Left lung (tissue), 10 donors: Measurements from ENCODE around the gene SPATA3. TPM values are rescaled to one million over a fixed set of nuclear protein-coding genes. Genes with fewer than 3 reads are reported as not detected.

ENCODE experiments used
- ATAC-seq: fragments of 200-7000 bp; cut with Tn5 transposase; one replicate; pipeline ENCODE4 v1.9.1; 2020; ENCODE audit warnings: moderate library complexity
- DNase-seq, 4 donors: peaks; one replicate each; pipeline ENCODE4 v3.0.0-alpha.2; 2013 to 2020
- H3K27ac ChIP-seq, 2 donors: fragments of 200-600 bp; sonication (generic) in 1 of 2; one replicate each; pipeline versions ENCODE4 v1.5.0 to v1.8.0; 2020 to 2021
- H3K27me3 ChIP-seq, 2 donors: fragments of 200-600 bp; sonication (generic) in 1 of 2; one replicate each; pipeline versions ENCODE4 v1.5.0 to v1.8.0; 2020 to 2021
- H3K36me3 ChIP-seq, 2 donors: fragments of 200-600 bp; sonication (generic) in 1 of 2; one replicate each; pipeline versions ENCODE4 v1.5.0 to v1.8.0; 2020 to 2021
- H3K4me1 ChIP-seq, 2 donors: fragments of 200-600 bp; one replicate each; pipeline ENCODE4 v1.8.0; 2021
- H3K4me3 ChIP-seq, 2 donors: fragments of 200-600 bp; sonication (generic) in 1 of 2; one replicate each; pipeline versions ENCODE4 v1.5.0 to v1.8.0; 2020 to 2021; ENCODE audit warnings: mild to moderate bottlenecking in 1 of 2
- H3K9me3 ChIP-seq, 2 donors: fragments of 200-600 bp; sonication (generic) in 1 of 2; one replicate each; pipeline versions ENCODE4 v1.5.0 to v1.8.0; 2020 to 2021
- intact Hi-C, 2 donors: fragments of 100-400 bp; cut with DNase I; formaldehyde crosslinking; loops; one replicate each; pipeline versions ENCODE4 v1.11.2 to v1.14.2; 2022
- polyA plus RNA-seq, 6 donors: library from polyadenylated mRNA; unstranded; fragments of 120-200 nt; gene quantifications; one replicate each; pipeline ENCODE4 v1.2.1, GENCODE V29; 2013; ENCODE audit not compliant: insufficient read length in 6 of 6
- total RNA-seq, 2 donors: library from RNA; stranded (reverse); fragmentation: NEBNext Ultra II Directional; extraction: Animal tissue kit (Norgen Biotek cat#: 25700); gene quantifications; one replicate each; pipeline ENCODE4 v1.2.1, GENCODE V29; 2021
- TF ChIP-seq, protein P1 (sequence below), 2 donors: fragments of 200-600 bp; sonication (generic) in 1 of 2; IDR thresholded peaks; one replicate each; pipeline versions ENCODE4 v1.5.0 to v1.8.0; 2021; ENCODE audit warnings: antibody characterized with exemption in 2 of 2
- donor health status: DM: no; HTN: yes; CAD: no.
- donor health status: DM: no; HTN: no; CAD: no.

The SPATA3 gene
- total and polyA plus RNA-seq, 8 donors: 0.16 TPM; not detected in 7

DNA sequence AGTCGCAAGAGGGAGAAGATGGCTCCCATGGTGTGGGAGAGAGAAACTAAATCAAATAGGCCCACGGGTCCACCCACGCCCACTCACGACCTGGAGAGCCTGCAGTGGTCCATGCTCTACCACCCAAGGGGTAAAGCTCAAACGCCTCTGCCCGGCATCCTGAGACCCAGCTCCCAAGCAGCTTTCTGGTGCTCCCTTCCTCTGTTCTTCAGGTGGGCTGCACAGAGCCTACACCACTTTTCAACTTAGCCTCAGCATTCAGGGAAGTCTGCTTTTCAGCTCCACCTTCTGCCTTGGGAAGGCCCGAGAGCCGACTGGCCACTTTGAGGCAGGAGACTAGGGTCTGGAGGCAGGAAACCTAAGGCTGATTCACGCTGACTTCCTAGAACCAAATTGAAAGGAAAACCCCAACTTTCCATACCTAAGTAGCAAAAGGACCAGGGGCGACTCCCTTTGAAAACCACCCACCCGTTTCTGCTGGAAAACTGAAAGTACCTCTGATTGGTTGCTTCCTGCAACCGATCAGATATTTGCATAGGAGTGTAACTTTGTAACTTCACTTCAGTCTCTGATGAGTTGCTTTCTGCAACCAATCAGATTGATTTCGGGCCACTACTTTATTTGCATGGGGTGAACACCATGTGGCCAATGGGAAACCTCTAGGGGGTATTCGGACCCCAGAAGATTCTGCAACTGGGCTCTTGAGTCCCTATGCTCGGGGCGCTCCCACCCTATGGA is 26.8 kb upstream of the SPATA3 start:
- ATAC-seq (no peak), DNase-seq (no peak)
- Histone ChIP-seq H3K4me3 (no peak overlapping the region), H3K27ac (no peak overlapping the region), H3K4me1 (no peaks in the 10 kb centered on the region), H3K9me3 (no peaks in the 10 kb centered on the region), H3K27me3 (no peaks in the 10 kb centered on the region), H3K36me3 (no peaks in the 10 kb centered on the region)
- TF ChIP-seq, protein P1, sequence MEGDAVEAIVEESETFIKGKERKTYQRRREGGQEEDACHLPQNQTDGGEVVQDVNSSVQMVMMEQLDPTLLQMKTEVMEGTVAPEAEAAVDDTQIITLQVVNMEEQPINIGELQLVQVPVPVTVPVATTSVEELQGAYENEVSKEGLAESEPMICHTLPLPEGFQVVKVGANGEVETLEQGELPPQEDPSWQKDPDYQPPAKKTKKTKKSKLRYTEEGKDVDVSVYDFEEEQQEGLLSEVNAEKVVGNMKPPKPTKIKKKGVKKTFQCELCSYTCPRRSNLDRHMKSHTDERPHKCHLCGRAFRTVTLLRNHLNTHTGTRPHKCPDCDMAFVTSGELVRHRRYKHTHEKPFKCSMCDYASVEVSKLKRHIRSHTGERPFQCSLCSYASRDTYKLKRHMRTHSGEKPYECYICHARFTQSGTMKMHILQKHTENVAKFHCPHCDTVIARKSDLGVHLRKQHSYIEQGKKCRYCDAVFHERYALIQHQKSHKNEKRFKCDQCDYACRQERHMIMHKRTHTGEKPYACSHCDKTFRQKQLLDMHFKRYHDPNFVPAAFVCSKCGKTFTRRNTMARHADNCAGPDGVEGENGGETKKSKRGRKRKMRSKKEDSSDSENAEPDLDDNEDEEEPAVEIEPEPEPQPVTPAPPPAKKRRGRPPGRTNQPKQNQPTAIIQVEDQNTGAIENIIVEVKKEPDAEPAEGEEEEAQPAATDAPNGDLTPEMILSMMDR (IDR thresholded peaks at IDR 0.05): no peak
- intact Hi-C loops: no loop called here

DNA sequence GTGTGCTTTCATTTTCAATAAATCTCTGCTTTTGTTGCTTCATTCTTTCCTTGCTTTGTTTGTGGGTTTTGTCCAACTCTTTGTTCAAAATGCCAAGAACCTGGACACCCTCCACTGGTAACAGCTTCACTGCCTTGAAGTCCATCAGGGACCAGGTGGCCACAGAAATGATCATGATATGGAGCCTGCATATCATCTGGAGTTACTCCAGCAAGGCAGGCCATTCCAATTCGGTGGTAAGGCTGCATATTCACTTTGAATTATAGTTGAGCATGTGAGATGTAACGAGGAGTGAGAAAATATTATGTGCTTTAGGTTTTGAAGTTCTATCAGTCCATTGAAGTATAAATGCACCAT is 26.3 kb upstream of the SPATA3 start:
- DNase-seq (no peak), ATAC-seq (no peak)
- intact Hi-C loops: no loop called here
- H3K9me3 ChIP-seq: no peaks in the 10 kb centered on the region
- TF ChIP-seq, protein P1 (IDR thresholded peaks at IDR 0.05): no peak
- no peaks in the 10 kb centered on the region for H3K27me3 ChIP-seq
- H3K4me3 ChIP-seq: no peak overlapping the region
- H3K36me3 ChIP-seq: no peaks in the 10 kb centered on the region
- no peaks in the 10 kb centered on the region for H3K4me1 ChIP-seq
- no peak overlapping the region for H3K27ac ChIP-seq

DNA sequence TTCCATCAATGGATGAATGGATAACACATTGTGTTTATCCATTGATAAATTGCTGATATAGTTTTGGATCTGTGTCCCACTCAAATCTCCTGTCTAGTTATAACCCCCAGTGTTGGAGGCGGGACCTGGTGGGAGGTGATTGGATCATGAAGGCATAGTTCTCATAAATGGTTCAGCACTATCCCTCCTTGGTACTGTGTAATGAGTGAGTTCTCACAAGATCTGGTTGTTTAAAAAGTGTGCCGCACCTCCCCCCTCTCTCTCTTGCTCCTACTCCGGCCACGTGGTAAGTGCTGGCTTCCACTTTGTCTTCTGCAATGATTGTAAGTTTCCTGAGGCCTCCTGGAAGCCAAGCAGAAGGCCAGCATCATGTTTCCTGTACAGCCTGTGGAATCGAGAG is 23.9 kb upstream of the SPATA3 start:
- Histone ChIP-seq H3K4me3 (no peak overlapping the region), H3K4me1 (no peaks in the 10 kb centered on the region), H3K9me3 (no peaks in the 10 kb centered on the region), H3K27me3 (no peaks in the 10 kb centered on the region), H3K36me3 (no peaks in the 10 kb centered on the region), H3K27ac (no peak overlapping the region)
- DNase-seq (no peak), ATAC-seq (no peak)
- TF ChIP-seq, protein P1 (IDR thresholded peaks at IDR 0.05): no peak
- intact Hi-C loops: no loop called here

DNA sequence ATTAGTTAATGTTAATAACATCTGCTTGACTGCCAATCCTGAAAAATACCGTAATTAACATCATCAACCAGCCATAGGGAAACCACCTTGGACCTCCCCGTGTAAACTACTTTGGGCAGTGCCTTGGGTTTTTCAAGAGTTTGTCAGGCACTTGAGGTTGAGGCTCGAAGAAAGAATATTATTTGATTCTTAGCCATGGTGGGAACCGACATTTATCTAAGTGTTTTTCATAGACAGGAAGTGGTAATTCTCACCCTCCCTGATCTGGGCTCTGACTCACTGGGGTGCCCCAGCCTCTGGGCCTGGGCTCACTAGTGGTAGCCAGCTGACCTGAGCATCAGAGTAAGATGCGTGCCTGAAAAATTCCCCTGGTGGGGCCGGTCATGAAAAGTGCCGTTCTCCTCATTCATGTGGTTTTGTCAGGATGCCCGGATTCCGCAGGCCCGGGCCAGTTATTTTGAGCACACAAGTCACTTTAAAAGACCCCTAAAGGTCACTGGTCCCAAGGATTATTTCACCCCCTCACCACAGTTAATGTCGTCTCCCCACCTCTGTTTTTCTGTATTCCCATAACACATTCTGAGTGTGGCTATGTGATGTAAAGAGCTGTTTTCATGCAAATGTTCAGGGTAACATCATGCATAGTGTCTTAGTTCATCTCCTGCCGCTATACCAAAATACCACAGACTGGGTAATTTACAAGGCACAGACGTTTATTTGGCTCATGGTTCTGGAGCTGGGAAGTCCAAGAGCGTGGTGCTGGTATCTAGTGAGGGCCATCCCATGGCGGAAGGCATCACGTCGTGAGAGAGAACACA is 21.6 kb upstream of the SPATA3 start:
- intact Hi-C loops: no loop called here
- Histone ChIP-seq H3K9me3 (no peaks in the 10 kb centered on the region), H3K27ac (no peak overlapping the region), H3K4me1 (no peaks in the 10 kb centered on the region), H3K27me3 (no peaks in the 10 kb centered on the region), H3K36me3 (no peaks in the 10 kb centered on the region), H3K4me3 (no peak overlapping the region)
- DNase-seq: peak in 1 of 4 donors; percentile 7
- TF ChIP-seq, protein P1 (IDR thresholded peaks at IDR 0.05): no peak
- ATAC-seq: peak; percentile 80

DNA sequence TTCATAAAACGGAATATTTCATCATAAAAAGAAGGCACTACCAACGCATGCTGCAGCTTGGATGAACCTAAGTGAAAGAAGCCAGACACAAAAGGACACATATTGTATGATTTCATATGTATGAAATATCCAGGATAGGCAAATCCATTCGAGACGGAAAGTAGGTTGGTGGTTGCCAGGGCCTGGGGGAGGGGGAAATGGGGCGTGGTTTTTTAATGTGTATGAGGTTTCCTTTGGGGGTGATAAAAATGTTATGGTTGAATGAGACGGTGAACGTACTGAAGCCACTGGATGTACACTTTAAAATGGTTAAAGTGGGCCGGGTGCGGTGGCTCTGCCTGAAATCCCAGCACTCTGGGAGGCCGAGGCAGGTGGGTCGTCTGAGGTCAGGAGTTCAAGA is 20.0 kb upstream of the SPATA3 start:
- no peaks in the 10 kb centered on the region for H3K9me3 ChIP-seq
- DNase-seq (no peak), ATAC-seq (no peak)
- no peak overlapping the region for H3K4me3 ChIP-seq
- H3K27ac ChIP-seq: no peak overlapping the region
- no peaks in the 10 kb centered on the region for H3K27me3 ChIP-seq
- TF ChIP-seq, protein P1 (IDR thresholded peaks at IDR 0.05): no peak
- no peaks in the 10 kb centered on the region for H3K4me1 ChIP-seq
- intact Hi-C loops: no loop called here
- no peaks in the 10 kb centered on the region for H3K36me3 ChIP-seq
